Stimulated activated CD4-positive, alpha-beta T cell treated with anti-CD3 and anti-CD28 coated beads, TNF-alpha, amount 100 ng/mL, for 48 hours (primary cell): ENCODE measurements around the gene ZBTB16.

ENCODE experiments used
- DNase-seq, 3 donors: peaks; one replicate each; pipeline ENCODE4 v3.0.0-alpha.2; 2020; ENCODE audit warnings: low read depth in 3 of 3

ZBTB16 gene

DNA sequence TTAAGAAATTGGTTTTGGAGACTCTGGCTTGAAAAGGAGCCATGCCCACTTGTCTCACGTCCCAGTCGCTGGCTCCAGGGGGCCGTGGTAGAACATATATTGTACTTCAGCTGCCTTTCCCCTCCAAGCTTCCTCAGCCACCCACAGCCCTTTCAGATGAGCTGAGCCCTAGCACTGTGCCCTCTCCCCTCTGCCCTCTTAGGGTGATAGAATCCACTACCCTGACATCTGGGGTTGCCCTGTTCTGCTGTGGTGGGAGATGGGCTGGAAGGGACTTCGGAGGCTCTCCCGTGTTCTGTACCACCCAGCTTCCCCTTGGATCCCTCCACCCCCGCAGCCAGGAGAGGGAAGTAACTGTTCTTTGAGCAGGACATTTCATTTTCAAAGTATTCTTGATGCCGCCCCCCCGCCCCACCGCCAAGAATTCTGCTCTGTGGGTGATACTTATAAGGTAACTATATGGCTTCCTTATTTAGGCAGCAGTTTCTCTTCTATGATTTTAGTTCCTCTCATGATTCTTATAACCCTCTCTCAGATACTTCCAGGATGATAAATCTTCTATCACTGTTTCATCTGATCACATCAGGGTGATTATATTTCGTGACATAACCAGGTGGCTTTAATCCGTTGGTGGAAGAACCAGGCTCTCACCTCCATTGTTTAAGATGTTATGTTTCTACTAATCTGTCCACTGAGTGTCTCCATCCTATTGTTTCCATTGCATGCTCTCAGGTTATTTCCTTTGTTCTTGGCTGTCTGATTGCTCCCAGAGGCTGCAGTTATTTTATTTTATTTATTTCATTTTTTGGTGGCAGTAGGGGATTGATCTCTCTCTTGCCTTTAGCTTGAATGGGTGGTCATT, 24.1 kb downstream of the ZBTB16 start:
- DNase-seq: no peak

DNA sequence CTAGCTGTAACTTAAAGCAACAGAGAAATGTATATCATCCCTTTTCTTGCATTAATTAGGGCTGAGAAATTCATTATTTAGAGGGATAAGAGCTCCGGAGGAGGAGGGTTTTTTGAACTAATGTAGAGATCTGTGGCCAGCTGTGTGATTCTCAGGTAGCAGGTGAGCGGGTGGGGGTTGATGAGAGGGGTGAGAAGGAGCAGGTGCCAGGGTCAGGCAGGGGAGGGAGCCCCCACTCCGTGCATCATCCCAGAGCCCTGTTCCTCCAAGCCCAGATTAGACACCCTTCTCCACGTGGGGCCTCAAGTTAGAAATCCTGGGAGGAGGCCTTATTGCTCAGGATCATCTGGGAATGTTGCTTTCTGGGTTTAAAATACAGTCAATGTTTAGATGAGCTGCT, 24.9 kb downstream of the ZBTB16 start:
- DNase-seq: no peak

DNA sequence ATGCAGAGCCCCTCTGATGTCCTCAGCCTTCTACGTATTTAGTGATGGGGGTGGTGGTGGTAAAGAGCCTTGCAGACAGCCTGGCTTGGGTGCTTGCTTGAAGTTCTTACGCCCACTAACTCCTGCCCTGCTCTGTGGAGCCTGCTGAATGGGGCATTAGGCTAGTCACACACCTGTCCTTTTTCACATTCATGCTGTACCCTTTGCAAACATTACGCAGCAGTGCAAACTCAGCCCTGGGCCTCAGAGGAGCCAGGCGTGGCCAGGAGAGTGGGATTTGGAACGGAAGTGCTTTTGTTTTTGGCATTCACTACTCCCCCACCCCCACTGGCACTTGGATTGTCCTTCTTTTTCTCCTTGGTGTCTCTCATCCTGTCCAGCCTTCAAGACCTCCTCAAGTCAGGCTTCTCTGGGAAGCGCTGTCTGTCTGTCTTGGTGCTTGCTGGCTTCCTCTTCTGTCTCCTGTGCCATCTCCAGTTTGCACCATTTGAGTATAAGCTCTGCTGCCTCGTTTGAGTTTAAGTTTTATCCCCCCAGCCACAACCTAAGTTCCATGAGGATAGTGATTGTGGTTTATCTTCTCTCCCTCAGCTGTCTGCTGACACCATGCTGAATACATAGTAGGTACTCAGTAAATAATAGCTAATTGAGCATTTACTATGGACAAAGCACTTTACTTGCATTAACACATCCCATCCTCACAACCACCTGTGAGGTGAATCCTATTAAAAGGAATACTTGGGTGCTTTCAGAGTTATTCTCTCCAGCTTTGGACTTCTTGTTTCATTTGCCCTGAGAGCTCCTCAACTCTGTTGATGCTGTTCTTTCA, 26.7 kb downstream of the ZBTB16 start:
- DNase-seq: no peak

DNA sequence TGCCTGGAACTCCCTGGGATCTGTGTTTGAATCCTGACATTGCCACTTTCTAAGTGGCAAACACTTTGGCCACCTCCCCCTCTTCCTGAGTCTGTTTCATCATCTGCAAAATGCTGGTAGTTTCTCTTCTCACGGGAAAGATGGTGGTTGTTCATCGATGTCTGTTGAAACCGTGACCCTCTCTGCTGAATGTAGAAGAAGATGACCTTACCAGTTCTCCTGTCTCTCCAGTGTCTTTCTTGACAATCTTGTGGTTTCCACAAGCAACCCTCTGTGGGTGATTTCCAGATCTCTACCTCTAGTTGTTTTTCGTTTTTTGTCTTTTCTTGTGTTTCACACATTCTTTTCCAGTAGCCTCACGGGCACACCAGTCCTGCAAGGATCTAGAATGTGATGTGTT, 27.5 kb downstream of the ZBTB16 start:
- DNase-seq: no peak

DNA sequence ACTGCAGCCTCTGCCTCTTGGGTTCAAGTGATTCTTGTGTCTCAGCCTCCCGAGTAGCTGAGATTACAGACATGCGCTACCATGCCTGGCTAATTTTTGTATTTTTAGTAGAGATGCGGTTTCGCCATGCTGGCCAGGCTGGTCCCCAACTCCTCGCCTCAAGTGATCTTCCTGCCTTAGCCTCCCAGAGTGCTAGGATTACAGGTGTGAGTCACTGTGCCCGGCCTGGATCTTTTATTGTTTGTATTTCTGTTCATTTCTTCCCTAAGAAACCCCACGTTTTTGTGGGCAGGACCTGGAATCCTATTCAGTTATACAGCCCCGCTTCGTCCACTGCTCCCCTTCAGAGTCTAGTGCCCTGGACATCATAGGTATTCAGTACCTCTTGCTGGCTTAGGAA, 28.7 kb downstream of the ZBTB16 start:
- DNase-seq: no peak

DNA sequence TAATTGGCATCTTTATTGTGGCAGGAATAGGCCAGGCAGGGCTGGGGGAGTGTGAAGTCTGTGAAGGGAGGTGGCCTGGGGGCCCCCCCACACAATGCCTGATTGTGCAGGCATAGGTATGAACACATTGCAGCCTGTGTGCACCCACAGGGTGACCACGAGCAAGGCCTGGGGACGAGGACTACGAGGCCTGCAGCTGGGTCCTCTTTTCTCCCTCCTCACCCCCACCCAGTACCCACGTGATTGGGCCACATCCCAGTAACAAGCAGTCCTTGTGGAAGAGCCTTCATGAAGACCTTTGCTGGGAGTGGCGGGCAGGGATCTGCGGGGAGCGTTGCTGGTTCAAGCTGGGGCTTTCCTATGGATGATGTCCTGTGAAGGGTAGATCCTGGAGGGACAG, 29.3 kb downstream of the ZBTB16 start:
- DNase-seq: no peak

DNA sequence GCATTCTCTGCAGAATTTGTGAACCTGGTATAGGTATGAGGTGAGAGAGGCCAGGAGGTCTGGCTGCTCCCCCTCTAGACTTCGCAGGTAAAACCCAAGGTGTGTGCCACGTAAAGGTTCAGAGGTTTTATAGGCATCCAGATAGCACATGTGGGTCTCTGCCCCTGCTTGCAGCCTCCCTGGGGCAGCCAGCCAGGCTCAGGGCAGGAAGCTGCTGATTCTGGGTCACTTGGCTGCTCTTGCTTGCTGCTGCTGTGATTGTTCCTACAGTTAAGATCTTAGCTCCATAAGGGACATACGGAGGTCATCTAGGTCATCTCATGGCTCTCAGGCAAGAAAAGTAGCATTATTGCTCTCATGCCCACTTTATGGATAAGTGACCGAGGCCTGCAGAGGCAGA, 30.2 kb downstream of the ZBTB16 start:
- DNase-seq: no peak

DNA sequence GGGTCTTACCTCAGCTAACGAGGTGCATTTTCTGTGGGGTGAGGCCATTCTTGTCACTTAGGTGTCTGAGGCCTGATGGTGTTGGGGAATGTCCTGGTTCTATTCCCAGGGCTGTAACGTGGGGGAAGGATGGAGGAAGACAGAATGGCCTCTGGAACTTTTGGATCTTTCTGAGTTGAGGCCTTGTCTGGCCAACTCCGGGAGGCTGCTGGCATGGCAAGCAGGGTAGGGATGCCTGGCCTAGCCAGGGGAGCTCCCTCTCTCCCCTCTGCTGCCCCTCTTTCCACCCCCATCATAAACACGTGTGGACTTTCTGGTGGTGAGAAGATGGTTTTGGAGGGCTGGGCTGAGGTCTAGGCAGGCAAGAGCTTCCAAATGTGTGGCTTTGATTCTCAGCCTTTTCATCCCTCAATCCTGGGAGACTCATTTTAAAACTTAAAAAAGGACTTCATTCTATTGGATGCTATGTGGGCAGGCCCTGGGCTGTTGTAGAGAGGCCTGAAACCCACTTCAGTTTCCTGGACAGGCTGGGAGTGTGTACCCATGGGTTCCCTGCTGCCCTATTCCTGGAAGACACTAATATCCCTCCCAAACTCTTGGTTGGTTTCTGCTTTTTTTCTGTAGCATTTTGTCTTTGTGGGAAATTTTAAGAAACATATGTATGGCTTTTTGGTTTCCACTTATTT, 30.9 kb downstream of the ZBTB16 start:
- no peak for DNase-seq

DNA sequence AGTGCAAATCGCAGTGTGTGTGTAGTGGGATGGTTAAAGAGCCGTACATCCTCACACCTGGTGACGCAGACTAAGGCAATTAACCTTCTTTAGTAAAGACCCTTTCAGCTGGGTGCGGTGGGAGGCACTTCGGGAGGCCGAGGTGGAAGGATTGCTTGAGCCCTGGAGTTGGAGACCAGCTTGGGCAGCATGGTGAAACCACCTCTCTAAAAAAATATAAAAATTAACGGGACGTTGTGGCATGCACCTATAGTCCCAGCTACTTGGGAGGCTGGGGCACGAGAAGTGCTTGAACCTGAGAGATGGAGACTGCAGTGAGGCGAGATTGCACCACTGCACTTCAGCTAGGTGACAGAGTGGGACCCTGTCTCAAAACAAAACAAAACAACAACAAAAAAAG, 31.5 kb downstream of the ZBTB16 start:
- DNase-seq: no peak

DNA sequence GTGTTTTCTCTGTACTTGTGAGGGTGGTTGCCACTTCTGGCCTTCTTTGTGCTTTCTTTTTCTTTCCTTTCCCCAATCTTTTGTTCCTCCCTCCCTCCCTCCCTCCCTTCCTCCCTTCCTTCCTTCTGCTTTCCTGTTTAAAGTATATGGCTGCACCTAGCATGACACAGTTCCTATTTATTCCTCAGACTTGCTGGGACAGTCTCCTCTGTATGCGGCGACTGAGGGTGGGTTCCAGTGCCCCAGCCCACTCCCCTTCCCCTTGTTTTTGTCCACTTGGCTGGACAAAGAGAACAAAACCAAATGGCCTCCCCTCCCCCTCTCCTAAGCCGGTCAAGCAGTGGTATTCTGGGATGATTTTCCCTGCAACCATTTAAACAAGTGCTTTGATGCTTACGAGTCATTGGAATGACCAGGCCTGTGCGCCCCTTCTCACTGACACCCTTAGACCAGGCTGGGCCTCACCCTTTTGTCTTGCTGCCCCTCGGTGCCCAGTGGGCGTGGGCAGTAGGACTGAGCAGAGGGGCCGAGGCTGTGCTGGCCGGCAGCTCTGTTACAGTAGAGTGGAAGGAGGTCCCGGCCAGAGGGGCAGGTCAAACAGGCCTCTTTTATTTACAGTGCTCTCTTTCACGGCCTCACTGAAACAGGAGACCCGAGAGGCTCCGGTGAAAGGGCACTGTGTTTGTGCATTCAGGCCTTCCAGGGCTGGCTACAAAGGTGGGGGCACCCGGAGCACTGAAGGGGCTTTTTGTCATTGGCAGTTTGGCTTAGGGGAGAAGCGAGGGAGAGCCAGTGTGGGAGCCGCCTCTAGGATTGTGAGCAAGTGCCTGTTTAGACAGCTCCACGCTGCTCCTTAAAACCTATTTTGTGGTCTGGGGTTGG, 32.2 kb downstream of the ZBTB16 start:
- DNase-seq: no peak

DNA sequence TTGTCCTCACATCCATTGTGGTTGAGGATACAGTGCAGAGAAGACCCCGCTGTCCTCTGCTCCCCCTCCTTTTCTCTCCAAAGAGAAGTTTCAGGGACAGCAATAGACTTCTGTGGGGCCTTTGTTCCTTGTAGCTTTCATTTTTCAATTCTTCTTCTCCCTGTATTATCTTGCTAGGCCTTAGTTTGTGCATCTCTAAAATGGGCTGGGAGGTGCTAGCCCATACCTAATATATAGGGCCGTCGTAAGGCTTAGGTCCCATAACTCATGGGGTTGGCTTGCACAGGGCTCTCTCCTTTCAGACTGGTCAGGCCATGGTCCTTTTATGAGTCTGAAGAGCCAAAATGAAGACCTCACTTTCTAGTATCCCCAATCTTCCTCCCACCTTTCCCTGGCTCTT, 33.0 kb downstream of the ZBTB16 start:
- DNase-seq: no peak

DNA sequence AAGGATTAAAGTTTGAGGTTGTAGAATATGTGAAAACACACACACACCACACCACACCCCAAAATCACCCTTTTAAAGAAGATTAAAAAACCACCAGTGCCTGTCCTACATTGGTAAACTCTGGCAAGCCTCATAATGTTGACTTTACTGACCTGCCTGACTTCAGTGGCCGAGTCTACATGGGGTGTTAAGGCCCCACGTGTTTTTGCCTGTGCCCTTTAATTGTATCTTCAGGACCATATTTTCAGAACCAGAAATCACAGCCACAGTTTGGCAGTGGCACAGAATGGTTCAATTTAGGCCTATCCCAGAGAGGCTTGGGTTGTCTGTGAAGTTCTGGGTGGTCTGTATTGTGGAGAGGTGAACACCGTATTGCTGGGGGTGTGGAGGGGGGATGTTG, 33.4 kb downstream of the ZBTB16 start:
- no peak for DNase-seq

DNA sequence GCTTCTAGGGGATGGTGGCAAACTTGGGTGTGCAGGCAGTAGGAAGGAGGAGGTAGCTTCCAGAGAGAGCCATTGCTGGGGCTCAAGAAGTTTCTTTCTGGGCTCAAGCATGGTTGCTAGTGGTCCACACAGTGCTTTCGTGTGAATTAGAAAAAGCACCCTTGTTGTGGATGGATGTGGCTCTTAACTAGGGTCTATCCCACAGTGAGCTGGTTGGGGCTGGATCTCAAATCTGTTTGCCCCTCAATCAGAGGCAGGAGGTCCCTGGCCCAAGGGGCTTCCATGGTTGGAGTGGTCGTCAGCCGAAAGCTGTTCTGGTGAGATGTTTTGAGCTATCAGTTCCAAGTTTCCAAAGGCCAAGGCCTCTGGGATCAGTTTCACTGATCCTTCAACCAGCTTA, 35.0 kb downstream of the ZBTB16 start:
- no peak for DNase-seq

DNA sequence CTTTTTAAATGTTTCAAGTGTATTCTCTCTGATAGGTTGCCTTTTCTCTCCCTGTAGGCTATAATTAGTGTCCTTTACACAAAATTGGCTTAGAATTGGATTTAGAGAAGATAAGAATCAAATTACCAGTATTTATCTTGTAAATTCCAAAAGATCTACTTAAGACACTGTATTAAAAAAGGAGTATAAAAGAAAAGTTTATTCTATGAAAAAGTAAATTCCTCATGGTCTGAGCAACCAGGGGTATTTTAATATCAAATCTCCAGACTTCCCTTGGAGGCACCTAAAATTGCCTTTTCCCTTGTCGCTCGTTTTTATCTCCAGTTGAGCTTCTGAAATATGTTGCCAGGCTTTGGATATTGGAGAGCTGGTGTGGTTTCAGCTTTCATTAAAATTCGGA, 36.4 kb downstream of the ZBTB16 start:
- DNase-seq: no peak

DNA sequence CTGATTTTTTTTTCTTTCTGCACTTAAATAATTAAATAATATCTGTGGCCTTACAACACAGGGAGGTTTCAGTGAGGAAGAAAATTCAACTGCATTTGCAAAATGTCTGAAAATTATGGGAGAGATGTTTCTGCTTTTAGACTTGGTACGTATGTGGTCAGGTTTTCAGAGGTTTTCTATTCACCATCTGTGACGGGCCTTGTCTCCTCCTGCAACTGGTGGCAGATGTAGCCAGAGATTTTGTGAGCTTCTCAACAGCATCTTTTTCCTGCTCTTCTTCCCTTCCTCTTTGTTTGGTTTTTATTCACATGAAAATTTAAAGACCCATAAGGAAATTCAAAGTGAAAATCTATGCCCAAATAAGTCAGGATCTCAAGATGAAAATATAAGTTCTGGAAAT, 38.3 kb downstream of the ZBTB16 start:
- no peak for DNase-seq

DNA sequence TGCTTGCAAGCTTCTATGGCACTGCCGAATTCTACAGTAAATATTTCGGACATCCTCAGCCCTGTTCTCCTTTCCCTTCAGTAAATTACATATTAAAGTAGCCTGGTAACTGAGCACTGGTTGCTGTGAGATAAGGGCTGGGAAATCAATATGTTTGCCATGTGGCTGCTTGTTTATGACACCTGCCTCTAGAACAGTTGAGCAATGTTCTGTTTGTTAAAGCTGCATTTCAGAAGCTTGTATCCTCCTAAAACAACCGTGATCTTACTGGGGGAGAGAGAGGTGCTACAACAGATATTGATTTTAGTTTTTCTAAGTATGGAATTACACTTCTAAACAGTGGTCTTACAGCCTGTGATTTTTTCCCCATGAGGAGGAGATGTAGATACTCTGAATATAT, 39.4 kb downstream of the ZBTB16 start:
- no peak for DNase-seq

DNA sequence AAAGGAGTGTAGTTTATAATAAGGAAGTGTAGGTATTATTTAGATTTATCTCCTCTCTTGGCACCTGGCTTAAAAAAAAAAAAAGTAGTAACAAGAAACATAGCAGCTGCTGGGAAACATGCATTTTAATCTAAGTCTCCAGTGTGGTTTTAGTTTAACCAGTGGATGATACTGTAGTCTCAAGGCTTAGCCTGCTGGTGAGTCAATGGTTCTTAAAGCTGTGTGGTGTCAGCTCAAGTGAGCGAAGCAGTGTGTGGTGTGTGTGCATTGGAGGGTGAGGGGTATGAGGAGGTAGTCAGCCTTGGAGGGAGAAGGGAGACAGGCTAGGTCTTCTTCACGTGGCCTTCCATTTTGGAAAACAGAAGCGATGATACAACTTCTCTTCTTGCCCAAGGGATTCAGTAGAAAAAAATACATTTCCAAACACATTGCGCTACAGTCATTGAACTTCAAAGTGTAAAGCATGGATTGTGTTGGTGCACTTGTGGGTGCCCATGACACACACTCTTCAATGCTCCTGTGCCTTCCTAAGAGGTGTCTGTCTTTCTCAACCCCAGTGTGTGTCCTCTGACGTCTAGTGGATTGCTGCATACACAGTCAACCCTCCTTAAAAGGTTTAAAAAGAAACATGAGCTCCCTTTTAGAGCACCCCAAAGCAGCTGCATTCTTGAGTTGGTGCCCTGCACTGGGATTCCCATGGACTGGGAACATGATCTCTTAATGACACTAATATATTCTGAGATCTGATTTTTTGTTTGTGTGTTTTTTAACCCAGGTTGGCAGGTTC, 40.1 kb downstream of the ZBTB16 start:
- no peak for DNase-seq

DNA sequence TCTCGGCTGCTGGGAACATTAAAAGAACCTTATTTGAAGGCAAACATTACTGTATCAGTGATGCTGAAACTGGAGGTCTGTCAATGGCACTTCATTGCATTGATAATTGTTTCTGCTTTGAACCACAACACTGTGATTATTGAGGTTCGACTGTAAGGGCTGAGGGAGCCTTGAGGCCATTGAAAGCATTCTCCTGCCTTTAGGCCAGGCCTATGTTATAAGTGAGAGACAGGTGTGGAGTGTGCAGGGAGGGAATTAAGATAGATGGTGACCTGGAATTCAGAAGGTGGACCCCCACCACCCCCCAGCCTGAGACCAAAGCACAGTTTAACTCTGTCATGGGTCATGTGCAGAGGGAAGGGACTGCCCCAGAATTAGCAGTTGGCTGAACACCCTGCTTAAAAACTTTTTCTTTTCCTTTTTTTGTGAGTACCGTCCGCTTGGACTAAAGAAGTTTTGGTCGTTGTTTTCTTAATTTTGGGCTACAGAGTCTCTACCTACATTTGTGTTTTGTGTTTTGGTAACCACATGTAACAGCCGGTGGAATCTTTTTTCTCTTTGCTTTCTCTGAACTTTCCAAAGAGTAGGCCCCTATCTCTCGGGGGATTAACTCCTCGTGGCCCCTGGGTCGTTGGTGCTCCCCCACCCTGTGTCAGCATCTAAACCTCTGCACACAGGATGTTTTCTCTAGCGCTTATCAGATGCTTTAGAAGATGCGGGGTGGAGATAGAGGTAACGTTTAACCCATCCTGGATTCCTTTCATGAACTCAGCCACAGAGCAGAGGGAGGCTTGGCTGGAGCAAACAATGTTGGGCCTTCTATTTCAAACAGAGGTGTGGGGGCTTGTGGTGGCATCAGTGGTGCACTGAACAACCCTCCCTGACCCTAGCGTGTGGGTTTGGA, 43.7 kb downstream of the ZBTB16 start:
- no peak for DNase-seq

DNA sequence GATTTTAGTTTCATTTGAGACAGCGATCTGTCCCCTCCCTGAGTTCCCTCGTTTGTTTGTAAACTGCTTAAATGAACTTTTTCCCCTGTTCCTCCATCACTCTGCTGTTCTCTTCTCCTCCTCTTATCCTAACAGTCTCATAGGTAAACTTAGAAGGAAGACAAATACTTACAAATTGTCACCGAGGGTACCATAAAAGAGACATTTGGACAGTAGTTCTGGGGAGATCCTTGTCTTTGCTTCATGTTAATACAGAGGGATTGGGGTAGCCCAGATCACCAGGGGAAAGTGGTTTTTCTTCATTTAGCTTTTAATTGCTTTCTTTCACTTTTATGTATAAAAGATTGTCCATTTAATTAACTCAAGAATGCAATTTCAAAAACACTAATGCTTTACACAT, 46.1 kb downstream of the ZBTB16 start:
- no peak for DNase-seq

DNA sequence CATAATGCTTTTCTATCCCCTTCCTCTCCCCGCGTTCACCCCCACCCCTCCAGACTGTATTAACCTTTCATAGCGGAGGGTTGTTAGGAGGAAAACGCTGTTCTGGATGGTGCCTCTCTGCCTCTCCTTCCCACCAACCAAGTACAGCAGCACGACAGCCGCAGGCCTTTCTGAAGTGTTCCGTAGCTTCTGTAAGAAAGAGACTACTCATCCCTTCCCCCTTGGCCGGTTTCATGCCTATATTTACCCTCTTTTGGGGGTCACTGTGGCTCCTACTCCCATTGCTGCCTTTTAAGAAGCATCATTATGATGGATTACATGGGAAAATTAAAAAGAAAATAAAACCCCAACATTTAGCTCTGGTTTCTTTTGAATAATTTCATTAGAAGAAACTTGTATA, 46.5 kb downstream of the ZBTB16 start:
- DNase-seq: no peak
